ENCODE data around the gene KEAP1.
"Not testable (repeated sequence)": the region's sequence is repeated elsewhere in the genome, so short reads cannot be mapped to it uniquely, and the experiment has no call there.

KEAP1 gene

DNA sequence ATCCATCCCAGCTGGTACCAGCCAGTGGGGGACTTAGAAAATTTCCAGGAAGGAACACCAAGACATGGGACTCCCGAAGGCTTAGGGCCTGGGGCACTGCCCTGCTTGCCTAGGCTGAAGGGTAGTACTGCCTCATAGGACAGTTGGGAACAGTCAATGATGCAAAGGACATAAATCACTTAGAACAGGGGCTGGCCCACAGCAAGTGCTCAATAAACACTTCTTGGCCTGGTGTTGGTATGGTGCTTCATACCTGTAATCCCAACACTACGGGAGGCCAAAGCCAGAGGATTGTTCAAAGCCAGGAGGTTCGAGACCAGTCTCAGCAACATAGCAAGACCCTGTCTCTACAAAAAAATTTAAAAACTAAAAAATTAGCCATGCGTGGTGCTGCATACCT is 5.8 kb downstream of the KEAP1 start:
- no peak for DNase-seq (ENCODE audit: low read depth)

DNA sequence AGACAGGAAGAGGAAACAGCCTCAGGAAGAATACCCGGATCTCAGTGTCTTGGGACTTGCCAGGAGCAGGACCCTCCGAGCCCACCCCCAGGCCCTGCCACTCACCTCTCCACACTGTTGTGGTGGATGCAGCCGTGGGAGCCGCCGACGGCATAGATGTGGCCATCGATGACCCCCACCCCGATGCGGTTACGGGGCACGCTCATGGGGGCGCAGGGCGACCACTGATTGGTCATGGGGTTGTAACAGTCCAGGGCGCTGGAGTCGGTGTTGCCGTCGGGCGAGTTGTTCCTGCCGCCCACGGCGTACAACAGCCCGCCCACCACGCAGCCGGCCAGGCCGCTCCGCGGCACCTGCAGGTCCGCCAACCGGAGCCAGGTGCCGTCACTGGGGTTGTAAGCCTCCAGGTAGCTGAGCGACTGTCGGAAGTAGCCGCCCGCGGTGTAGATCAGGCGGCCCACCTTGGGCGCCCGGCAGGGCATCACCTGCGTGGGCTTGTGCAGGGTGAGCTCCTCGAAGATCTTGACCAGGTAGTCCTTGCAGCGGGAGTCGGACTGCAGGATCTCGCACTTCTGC is 11.6 kb downstream of the KEAP1 start:
- no peak for DNase-seq (ENCODE audit: low read depth)

DNA sequence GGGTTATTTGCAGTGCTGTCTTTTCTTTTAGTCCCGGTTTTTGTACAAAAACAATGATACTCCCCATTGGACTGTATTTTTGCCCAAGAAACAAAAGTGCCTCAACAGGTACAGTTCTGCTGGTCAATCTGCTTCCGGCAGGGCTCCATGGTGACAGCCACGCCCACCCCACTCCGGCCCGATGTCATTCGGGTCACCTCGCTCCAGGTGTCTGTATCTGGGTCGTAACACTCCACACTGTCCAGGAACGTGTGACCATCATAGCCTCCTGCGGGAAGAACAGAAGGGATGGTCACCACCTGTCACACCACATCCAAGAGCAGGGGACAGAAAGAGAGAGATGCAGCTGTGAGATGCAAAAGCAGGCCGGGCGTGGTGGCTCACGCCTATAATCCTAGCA is 16.6 kb downstream of the KEAP1 start:
- DNase-seq (ENCODE audit: low read depth), result no peak

DNA sequence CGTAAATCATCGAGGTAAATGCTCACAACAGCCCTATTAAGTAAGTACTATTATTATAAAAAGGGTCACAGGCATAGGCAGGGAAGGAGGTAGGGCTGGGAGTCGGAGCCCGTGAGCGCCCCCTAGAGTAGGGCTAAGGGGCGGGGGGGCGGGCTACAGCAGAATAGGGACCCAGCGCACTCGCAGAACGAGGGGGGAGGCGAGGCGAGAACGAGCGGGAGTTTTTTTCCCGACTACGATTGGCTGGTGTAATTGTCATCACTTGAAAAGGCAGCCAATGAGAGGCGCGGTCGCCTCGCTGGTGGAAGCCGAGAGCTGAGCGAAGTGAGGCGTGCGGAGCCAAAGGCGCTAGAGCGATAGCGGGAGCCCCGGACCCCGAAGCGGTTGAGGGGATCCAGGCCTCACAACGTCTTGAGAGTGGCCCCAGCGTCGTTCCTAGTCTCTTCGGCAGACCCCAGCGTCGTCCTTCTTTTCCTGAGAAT is 24.2 kb downstream of the KEAP1 start:
- DNase-seq (ENCODE audit: low read depth), result peak; percentile 83

DNA sequence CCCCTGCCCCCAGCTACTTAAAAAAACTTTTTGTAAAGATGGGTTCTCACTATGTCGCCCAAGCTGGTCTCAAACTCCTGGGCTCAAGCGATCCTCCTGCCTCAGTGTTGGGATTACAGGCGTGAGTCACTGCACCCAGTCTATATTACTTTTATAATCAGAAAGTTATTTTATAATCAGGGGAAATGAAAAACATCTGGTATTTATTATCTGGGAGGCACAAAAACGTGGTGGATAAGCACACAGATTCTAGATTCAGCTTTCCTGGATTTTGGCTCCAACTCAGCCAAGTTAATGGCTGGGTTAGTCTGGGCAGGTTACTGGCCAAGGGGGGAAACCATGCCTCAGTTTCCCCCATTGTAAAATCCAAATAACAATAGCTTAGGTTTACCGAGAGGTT is 24.7 kb downstream of the KEAP1 start:
- DNase-seq (ENCODE audit: low read depth), result no peak

DNA sequence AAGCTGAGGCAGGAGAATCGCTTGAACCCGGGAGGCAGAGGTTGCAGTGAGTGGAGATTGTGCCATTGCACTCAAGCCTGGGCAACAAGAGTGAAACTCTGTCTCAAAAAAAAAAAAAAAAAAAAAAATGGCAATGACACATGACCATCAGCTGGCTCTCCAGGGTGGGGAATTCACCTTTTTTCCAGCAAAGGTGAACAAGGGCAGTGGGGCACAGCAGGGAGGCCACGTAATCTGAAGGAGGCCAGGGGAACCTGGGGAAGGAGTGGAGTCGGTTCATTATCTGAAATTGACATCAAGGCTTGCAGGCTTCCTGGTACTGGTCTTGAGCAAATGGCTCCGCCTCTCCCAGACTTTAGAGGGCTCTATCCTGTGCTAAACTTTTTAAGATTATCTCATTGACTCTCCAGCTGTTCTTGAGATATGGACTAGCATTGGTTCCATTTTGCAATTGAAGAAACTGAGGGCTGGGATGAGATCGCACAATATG is 28.1 kb downstream of the KEAP1 start:
- no peak for DNase-seq (ENCODE audit: low read depth)

DNA sequence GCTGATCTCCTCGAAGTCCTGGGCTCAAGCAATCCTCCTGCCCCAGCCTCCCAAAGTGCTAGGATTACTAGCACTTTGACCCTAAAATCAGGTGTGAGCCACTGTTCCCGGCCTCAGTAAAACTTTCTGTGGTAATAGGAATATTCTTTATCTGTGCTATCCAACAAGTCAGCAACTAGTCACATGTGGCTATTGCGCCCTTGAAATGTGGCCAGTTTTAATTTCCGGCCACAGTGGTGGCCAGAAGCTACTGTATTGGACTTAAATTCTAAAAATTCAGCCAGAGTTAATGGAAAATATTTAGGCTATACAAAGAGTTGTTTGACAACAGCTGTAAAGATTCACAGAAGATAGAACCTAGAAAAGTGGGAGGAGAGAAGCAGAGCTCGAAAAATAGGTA is 30.0 kb downstream of the KEAP1 start:
- no peak for DNase-seq (ENCODE audit: low read depth)

DNA sequence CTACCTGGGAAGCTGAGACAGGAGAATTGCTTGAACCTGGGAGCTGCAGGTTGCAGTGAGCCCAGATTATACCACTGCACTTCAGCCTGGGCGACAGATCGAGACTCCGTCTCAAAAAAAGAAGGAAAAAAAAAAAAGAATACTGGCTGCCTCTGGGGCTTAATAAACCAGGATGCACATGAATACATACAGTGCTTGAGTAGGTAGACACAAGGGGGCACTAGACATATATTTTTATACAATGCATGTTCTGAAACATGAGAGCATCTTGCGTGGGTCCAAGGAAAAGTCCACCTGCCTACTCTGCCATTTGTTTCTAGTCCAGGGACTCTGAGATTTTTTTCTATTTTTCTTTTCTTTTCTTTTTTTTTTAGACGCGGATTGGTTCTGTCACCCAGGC is 31.2 kb downstream of the KEAP1 start:
- DNase-seq (ENCODE audit: low read depth), result no peak

DNA sequence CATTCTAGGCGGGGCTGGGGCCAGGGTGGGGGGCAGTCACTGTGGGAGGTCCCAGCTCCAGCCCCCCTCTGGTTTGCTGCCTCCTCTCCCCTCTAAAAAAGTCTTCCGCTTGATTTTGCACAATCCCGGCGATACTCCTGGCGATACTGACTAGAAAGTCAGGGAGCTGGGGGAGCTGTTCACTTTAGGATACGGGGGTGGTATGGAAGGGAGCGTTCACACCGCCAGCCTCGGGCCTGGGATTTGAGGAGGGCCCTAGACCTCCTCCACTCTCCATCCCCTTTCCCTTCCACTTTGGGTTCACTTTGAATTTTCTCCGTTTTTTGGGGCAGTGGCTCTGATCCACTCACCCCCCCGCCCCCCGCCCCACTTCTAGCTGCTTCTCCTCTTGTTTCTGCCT is 35.0 kb downstream of the KEAP1 start:
- DNase-seq (ENCODE audit: low read depth), result no peak

DNA sequence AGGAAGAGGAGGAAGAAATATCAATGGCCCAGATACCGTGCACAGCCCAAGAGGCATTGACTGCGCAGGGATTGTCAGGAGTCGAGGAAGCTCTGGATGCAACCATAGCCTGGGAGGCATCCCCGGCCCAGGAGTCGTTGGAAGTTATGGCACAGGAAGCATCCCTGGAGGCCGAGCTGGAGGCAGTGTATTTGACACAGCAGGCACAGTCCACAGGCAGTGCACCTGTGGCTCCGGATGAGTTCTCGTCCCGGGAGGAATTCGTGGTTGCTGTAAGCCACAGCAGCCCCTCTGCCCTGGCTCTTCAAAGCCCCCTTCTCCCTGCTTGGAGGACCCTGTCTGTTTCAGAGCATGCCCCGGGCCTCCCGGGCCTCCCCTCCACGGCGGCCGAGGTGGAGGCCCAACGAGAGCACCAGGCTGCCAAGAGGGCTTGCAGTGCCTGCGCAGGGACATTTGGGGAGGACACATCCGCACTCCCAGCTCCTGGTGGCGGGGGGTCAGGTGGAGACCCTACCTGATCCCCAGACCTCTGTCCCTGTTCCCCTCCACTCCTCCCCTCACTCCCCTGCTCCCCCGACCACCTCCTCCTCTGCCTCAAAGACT is 36.0 kb downstream of the KEAP1 start:
- no peak for DNase-seq (ENCODE audit: low read depth)

DNA sequence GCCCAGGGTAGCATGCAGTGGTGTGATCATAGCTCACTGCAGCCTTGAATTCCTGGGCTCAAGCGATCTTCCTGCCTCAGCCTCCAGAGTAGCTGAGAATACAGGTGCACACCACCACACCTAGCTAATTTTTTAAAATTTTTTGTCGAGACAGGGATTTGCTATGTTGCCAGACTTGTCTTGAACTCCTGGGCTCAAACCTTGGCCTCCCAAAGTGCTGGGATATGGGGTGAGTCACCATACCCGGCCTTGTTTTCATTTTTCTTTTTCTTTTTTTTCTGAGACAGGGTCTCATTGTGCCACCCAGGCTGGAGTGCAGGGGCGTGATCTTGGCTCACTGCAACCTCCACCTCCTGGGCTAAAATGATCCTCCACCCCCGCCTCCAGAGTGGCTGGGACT is 38.7 kb downstream of the KEAP1 start:
- no peak for DNase-seq (ENCODE audit: low read depth)

DNA sequence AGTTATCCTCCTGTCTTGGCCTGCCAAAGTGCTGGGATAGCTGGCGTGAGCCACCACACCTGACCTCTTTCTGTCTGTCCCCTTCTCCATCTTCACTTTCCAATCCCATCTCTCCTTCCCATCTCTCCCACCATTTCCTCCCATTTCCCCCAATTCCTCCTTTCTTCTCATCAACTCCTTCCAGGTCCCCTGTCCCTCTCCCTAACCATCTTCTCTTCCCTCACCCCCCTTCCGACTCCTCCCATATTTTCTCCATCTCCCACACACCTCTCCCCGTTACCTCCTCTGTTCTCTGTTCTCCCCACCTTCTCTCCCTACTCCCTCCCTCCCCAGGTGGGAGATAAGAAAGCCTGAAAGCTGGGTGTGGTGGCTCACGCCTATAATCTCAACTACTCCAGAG is 40.6 kb downstream of the KEAP1 start:
- no peak for DNase-seq (ENCODE audit: low read depth)

DNA sequence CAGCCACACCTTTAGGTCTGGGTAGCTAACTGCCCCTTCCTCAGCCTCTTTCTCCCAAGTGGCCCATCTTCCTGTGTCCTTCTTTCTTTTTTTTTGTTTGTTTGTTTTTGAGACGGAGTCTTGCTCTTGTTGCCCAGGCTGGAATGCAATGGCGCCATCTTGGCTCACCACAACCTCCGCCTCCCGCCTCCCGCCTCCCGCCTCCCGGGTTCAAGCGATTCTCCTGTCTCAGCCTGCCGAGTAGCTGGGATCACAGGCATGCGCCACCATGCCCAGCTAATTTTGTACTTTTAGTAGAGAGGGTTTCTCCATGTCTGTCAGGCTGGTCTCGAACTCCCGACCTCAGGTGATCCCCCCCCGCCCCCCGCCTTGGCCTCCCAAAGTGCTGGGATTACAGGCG is 41.1 kb downstream of the KEAP1 start:
- DNase-seq (ENCODE audit: low read depth), result not testable (repeated sequence)

DNA sequence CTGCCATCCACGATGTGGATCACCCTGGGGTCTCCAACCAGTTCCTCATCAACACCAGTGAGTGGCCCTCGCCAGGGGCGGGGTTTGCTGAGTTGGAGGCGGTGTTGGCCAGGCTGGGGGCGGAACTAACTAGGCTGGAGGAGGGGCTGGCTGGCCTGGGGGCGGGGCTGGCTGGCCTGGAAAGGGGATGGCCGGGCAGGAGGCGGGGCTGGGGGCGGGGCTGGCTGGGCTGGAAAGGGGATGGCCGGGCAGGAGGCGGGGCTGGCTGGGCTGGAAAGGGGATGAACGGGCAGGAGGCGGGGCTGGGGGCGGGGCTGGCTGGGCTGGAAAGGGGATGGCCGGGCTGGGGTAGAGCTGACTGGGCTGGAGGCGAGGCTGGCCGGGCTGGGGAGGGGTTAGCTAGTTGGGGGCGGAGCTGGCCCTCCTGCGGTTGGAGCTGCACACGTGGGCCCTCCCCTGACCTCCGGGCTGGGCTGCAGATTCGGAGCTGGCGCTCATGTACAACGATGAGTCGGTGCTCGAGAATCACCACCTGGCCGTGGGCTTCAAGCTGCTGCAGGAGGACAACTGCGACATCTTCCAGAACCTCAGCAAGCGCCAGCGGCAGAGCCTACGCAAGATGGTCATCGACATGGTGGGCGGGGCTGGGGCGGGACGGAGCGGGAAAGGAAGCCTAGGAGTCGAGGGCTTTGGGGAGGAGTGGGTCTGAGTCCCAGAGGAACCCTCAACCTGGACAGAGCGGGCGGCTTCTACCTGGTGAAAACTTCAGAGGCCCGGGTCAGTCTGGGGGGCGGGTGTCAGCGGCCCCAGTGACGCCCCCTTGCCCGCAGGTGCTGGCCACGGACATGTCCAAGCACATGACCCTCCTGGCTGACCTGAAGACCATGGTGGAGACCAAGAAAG is 41.9 kb downstream of the KEAP1 start:
- DNase-seq (ENCODE audit: low read depth), result peak; percentile 76

DNA sequence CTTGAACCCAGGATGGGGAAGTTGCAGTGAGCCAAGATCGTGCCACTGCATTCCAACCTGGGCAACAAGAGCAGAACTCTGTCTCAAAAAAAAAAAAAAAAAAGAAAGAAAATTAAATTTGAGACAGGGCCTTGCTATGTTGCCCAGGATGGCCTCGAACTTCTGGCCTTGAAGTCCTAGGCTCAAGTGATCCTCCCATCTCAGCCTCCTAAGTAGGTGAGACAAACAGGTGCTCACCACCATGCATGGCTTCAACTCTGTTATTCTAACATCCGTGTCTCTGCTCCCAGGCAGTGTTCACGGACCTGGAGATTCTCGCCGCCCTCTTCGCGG is 42.5 kb downstream of the KEAP1 start:
- DNase-seq (ENCODE audit: low read depth), result no peak

DNA sequence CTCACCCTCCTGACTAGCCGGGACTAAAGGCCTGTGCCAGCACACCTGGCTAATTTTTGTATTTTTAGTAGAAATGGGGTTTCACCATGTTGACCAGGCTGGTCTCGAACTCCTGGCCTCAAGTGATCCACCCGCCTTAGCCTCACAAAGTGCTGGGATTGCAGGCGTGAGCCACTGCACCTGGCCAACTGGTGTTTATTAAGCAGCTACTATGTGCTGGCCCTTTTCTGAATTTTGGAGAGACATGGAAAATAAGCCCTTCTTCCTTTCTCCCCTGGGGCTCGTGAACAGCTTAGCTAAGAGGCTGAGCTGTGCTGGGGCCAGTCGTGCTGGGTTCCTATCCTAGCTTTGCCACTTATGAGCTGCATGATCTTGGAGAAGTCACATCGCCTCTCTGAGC is 44.4 kb downstream of the KEAP1 start:
- DNase-seq (ENCODE audit: low read depth), result not testable (repeated sequence)

DNA sequence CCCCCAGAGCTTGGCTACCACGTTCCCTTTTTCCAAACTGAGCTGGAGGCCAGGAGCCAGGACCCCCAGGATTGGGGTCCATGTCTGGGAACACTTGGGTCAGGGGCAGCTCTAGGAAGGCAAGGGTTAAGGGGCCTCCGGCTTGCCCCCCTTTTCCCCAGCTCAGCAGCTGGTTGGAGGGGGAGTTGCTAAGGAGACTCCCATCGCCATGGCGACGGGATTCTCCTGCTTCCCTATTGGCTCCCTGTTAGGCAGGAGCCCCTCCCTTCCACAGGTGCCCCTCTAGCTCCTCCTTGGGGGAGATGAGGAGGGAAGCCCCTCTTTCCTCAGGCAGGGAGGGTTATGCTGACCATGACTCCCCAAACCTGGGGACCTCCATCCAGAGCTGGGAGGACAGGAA is 48.9 kb downstream of the KEAP1 start:
- no peak for DNase-seq (ENCODE audit: low read depth)

DNA sequence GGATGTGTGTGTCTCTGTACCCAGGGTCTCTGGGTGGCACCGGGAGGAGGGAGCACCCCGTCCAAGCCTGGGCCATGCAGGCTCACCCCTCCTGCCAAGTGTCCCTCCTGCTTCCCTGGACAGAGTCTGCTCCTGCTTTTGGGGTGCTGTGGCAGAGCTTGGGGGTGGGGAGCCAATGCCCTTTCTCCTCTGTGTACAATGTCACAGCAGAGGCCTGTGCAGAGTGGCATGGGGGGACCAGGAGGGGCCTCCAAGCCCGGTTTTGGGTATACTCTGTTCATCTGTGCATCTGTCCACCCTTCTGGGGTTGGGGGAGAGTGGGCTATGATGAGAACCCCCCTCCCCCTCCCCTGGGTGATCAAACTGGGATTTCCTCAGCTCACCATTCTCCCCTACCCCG is 49.3 kb downstream of the KEAP1 start:
- no peak for DNase-seq (ENCODE audit: low read depth)

DNA sequence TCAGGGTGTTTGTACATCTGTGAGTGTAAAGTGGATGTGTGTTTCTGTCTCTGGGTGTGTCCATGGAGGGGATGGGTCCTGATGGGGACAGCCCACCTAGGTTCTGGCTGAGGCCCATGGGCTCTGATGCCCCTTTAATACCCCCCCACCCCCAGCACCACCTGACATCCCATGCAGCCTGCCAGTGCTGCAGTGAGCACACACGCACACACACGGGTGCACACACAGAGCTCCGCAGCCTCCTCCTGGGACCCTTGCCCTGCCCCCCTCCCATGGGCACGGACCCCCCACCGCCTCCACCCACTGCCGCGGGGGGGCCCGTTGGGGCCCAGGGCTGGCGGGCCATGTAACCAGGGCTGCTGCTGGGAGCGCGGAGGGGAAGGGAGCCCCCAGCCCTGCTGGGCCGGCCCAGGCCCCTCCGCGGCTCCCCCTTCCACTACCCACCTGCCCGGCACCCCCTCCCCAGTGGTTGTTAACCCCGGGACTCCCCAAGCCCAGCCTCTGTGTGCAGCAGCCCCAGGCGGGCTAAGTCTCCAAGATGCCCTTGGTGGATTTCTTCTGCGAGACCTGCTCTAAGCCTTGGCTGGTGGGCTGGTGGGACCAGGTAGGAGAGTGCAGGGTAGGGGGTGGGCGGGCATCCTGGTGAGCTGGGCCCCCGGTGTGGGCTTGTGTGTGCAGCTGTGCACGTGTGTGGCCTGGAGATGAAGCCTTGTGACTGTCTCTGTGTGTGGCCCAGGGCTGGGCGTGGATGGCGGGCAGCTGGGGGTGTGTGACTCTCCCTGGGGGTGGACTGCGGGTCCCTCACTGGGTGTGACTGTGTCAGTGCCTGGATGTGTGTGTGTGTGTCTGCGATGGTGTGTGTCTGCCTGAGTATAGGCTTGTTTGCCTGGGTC is 50.2 kb downstream of the KEAP1 start:
- no peak for DNase-seq (ENCODE audit: low read depth)

DNA sequence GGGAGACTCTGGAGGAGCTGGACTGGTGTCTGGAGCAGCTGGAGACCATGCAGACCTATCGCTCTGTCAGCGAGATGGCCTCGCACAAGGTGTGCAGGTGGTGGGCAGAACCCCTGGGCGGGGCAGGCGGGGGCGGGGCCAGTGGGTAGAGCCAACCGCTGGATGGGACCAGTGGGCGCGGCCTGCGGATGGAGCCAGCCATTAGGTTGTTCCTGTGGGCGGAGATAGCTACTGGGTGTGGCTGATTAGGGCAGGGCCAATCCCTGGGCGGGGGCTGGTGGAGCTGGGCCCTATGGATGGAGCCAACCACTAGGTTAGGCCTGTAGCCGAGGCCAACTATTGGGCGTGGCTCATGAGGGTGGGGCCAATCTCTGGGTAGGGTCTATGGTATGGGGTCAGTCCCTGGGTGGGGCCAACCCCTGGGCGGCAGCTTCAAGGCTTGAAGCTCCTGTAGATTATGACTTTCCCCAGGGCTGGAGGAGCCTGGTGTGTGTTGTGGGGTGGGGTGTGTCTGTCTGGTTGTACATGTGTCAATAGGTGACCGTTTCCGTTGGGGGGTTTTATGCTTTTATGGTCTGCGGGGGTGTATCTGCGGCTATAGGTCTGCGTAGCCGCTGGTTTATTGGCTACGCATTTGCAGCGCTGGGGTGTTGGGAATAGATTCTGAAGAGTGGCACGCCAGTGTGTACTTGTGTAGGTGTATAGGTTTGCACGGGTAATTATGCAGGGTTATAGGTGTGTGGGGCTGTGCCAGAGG is 52.1 kb downstream of the KEAP1 start:
- DNase-seq (ENCODE audit: low read depth), result no peak

DNA sequence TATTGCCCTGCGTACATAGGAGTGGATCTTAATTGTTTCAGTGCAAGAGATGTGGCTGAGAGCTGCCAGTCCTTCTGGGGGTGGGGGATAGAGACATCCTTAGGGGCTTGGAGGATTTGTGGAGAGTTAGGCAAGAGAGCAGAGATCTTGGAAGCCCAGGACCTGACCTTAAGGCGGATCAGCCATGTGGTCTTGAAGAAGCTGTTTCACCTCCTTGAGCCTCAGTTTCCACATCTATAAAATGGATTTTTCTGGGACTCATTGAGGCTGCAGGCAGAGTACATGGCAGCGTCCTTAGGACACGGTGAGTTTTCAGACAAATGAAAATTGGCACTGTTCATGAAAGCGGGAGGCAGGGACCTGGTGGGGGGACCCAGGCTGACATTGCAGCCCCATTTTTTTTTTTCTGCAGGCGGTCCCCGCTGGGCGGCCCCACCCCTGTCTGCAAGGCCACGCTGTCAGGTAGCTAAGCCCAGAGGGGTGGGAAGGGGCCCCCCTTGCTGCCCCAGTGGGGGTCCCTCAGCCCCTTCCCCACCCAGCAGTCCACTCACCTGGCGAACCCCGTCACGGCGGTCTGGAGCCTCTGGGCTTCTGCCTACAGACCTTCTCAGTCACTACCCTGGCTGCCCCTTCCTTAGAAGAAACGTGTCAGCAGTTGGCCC is 52.8 kb downstream of the KEAP1 start:
- no peak for DNase-seq (ENCODE audit: low read depth)
